ENCODE measurements around the gene IL12RB2. TPM values are rescaled to one million over a fixed set of nuclear protein-coding genes. Genes with fewer than 3 reads are reported as not detected.

IL12RB2 gene
- total and polyA plus RNA-seq, 2 experiments from 2014 or later: 0.79 to 1.7 TPM

GRCh38 chr1:67431156-67431765 lies 123.6 kb downstream of the IL12RB2 start:
- no peak for ATAC-seq
- Histone ChIP-seq H3K4me1 (ENCODE audit: insufficient read depth) (peaks cover 25% of the 10 kb centered on the region), H3K36me3 (ENCODE audit: insufficient read depth) (peaks cover 4% of the 10 kb centered on the region; the same call in 1 of the 2 replicates), H3K4me3 (peak overlapping the region; percentile 66), H3K9me2 (ENCODE audit: insufficient read depth) (no peaks in the 10 kb centered on the region), H3F3A (replicated peaks; ENCODE audit: low read depth) (no peaks in the 10 kb centered on the region), H4K20me1 (replicated peaks; ENCODE audit: insufficient read depth) (peaks cover 31% of the 10 kb centered on the region), H3K4me2 (peak overlapping the region; percentile 86), H3K27ac (ENCODE audit: low read depth) (peak overlapping the region; percentile 96), H3K79me2 (replicated peaks; ENCODE audit: insufficient read depth) (peaks cover 39% of the 10 kb centered on the region), H2AFZ (peak overlapping the region; percentile 92), H3K27me3 (ENCODE audit: insufficient read depth) (no peaks in the 10 kb centered on the region)
- no peak for DNase-seq (ENCODE audit: low spot score)
- no peak for TF ChIP-seq STAT1 (IDR thresholded peaks at IDR 0.05; ENCODE audit: unreplicated experiment)
- no peak for TF ChIP-seq NANOG (IDR thresholded peaks at IDR 0.05; ENCODE audit: borderline replicate concordance)
- TF ChIP-seq, protein P1, sequence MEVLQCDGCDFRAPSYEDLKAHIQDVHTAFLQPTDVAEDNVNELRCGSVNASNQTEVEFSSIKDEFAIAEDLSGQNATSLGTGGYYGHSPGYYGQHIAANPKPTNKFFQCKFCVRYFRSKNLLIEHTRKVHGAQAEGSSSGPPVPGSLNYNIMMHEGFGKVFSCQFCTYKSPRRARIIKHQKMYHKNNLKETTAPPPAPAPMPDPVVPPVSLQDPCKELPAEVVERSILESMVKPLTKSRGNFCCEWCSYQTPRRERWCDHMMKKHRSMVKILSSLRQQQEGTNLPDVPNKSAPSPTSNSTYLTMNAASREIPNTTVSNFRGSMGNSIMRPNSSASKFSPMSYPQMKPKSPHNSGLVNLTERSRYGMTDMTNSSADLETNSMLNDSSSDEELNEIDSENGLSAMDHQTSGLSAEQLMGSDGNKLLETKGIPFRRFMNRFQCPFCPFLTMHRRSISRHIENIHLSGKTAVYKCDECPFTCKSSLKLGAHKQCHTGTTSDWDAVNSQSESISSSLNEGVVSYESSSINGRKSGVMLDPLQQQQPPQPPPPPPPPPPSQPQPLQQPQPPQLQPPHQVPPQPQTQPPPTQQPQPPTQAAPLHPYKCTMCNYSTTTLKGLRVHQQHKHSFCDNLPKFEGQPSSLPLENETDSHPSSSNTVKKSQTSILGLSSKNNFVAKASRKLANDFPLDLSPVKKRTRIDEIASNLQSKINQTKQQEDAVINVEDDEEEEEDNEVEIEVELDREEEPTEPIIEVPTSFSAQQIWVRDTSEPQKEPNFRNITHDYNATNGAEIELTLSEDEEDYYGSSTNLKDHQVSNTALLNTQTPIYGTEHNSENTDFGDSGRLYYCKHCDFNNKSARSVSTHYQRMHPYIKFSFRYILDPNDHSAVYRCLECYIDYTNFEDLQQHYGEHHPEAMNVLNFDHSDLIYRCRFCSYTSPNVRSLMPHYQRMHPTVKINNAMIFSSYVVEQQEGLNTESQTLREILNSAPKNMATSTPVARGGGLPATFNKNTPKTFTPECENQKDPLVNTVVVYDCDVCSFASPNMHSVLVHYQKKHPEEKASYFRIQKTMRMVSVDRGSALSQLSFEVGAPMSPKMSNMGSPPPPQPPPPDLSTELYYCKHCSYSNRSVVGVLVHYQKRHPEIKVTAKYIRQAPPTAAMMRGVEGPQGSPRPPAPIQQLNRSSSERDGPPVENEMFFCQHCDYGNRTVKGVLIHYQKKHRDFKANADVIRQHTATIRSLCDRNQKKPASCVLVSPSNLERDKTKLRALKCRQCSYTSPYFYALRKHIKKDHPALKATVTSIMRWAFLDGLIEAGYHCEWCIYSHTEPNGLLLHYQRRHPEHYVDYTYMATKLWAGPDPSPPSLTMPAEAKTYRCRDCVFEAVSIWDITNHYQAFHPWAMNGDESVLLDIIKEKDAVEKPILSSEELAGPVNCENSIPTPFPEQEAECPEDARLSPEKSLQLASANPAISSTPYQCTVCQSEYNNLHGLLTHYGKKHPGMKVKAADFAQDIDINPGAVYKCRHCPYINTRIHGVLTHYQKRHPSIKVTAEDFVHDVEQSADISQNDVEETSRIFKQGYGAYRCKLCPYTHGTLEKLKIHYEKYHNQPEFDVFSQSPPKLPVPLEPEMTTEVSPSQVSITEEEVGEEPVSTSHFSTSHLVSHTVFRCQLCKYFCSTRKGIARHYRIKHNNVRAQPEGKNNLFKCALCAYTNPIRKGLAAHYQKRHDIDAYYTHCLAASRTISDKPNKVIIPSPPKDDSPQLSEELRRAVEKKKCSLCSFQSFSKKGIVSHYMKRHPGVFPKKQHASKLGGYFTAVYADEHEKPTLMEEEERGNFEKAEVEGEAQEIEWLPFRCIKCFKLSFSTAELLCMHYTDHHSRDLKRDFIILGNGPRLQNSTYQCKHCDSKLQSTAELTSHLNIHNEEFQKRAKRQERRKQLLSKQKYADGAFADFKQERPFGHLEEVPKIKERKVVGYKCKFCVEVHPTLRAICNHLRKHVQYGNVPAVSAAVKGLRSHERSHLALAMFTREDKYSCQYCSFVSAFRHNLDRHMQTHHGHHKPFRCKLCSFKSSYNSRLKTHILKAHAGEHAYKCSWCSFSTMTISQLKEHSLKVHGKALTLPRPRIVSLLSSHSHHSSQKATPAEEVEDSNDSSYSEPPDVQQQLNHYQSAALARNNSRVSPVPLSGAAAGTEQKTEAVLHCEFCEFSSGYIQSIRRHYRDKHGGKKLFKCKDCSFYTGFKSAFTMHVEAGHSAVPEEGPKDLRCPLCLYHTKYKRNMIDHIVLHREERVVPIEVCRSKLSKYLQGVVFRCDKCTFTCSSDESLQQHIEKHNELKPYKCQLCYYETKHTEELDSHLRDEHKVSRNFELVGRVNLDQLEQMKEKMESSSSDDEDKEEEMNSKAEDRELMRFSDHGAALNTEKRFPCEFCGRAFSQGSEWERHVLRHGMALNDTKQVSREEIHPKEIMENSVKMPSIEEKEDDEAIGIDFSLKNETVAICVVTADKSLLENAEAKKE (CRISPR knock-in tag; IDR thresholded peaks at IDR 0.05): no peak
- no peak for TF ChIP-seq CTCF (conservative IDR thresholded peaks at IDR 0.05; ENCODE audit: low read depth in 2 of 2)
- no peak for TF ChIP-seq ZNF114 (CRISPR knock-in tag; IDR thresholded peaks at IDR 0.05)
- no peak for TF ChIP-seq JUNB (IDR thresholded peaks at IDR 0.05; ENCODE audit: unreplicated experiment)
- no peak for TF ChIP-seq REST (IDR thresholded peaks at IDR 0.05; ENCODE audit: unreplicated experiment)
- TF ChIP-seq, protein P2, sequence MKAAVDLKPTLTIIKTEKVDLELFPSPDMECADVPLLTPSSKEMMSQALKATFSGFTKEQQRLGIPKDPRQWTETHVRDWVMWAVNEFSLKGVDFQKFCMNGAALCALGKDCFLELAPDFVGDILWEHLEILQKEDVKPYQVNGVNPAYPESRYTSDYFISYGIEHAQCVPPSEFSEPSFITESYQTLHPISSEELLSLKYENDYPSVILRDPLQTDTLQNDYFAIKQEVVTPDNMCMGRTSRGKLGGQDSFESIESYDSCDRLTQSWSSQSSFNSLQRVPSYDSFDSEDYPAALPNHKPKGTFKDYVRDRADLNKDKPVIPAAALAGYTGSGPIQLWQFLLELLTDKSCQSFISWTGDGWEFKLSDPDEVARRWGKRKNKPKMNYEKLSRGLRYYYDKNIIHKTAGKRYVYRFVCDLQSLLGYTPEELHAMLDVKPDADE (IDR thresholded peaks at IDR 0.05): no peak
- peak overlapping the region; percentile 98 for H3K27ac Mint-ChIP-seq
- H3K9me3 Mint-ChIP-seq: no peaks in the 10 kb centered on the region; the same call in 2 of the 3 replicates
- H3K4me3 Mint-ChIP-seq: peak overlapping the region; percentile 87
- H3K27me3 Mint-ChIP-seq (ENCODE audit: insufficient read depth, low read depth, poor library complexity): peaks cover 25% of the 10 kb centered on the region
- H3K4me1 Mint-ChIP-seq: peaks cover 25% of the 10 kb centered on the region
- peaks cover 38% of the 10 kb centered on the region for H3K36me3 Mint-ChIP-seq (ENCODE audit: low read depth)
